ENCODE measurements around the gene PRR13.
"Not testable (repeated sequence)": the region's sequence is repeated elsewhere in the genome, so short reads cannot be mapped to it uniquely, and the experiment has no call there.

Gene PRR13

GRCh38 chr12:53435326-53435725 is 6.2 kb upstream of the PRR13 start:
- not testable (repeated sequence) for DNase-seq (ENCODE audit: low read depth in 2 of 2)

GRCh38 chr12:53439582-53439981 is 2.0 kb upstream of the PRR13 start:
- DNase-seq (ENCODE audit: low read depth in 2 of 2), result not testable (repeated sequence)

GRCh38 chr12:53443955-53444354 is 2.4 kb downstream of the PRR13 start:
- no peak for DNase-seq (ENCODE audit: low read depth in 2 of 2)

- DNase-seq (ENCODE audit: low read depth in 2 of 2), result not testable (repeated sequence)
Measured at GRCh38 chr12:53444593-53445325, 3.2 kb downstream of the PRR13 start.

- no peak for DNase-seq (ENCODE audit: low read depth in 2 of 2)
Measured at GRCh38 chr12:53450936-53451335, 9.4 kb downstream of the PRR13 start.

- peak; percentile 95 to 97 for DNase-seq (ENCODE audit: low read depth in 2 of 2)
Measured at GRCh38 chr12:53451661-53452158, 10.2 kb downstream of the PRR13 start, which contains the start of gene PCBP2. PCBP2 (plus strand) TSS chr12:53452102; CDS start chr12:53454801, 2,699 bp downstream.

GRCh38 chr12:53452159-53453077 is 10.9 kb downstream of the PRR13 start:
- peak; percentile 53 to 63 for DNase-seq (ENCODE audit: low read depth in 2 of 2)

DNA sequence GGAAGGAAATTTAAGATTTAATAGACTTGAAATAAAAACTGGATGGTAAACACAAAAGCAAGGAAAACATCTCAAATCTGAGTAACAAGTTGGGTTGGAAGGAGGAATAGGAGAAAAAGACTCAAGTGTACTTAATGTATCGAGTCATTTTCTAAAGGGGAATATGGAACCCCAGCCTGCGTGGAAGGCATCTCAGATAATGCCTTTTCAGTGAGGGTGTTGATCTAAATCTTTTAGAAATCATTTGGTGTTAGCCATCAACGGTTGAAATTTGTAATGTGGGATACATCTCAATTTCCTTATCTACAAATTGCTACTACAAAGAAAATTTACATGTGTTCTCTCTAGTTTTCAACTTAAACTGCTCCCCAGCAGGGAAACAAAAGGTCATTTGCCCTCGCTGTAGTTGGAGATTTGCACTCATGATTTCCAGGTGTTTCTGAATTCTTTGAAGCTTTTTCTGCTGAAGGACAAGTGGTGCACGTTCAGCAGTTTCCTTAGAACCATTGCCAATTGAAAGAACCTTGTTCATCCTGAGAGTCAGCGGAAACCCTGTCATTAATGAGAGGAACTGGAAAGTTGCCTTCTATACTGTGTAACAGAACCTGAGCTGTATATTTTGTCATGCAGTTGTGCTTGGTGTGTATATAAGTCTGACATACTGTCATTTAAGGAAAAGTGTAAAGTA is 12.6 kb downstream of the PRR13 start:
- no peak for DNase-seq (ENCODE audit: low read depth in 2 of 2)

DNA sequence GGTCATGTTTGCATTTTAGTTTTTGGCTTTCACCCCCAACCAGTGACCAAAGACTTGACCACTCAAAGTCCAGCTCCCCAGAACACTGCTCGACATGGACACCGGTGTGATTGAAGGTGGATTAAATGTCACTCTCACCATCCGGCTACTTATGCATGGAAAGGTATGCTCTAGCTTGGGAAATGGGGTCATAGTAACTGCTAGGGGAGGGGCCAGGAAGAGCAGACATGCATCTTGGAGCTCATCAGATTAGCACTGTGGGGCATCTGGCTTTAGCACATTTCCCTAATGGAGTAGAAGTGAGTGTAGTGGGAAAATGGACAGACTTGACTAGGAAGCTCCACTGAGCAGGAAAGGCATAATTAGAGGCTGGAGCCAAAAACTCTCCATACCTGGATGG is 13.2 kb downstream of the PRR13 start:
- DNase-seq (ENCODE audit: low read depth in 2 of 2), result no peak

- DNase-seq (ENCODE audit: low read depth in 2 of 2), result no peak
Measured at GRCh38 chr12:53456654-53457366, 15.3 kb downstream of the PRR13 start.

DNA sequence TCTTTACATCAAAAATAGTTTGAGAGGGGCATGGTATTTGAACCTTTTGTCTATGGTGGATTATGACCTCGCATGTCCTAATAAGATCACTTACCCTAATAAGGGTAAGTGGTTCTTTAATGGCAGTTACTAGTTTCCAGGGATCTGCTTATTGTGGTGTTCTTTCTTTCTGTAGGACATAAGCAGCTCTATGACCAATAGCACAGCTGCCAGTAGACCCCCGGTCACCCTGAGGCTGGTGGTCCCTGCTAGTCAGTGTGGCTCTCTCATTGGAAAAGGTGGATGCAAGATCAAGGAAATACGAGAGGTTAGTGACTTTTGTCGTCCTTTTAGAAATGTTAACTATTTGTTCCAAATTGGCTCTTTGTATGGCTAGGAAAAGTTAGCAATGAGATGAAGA is 17.6 kb downstream of the PRR13 start:
- no peak for DNase-seq (ENCODE audit: low read depth in 2 of 2)

DNA sequence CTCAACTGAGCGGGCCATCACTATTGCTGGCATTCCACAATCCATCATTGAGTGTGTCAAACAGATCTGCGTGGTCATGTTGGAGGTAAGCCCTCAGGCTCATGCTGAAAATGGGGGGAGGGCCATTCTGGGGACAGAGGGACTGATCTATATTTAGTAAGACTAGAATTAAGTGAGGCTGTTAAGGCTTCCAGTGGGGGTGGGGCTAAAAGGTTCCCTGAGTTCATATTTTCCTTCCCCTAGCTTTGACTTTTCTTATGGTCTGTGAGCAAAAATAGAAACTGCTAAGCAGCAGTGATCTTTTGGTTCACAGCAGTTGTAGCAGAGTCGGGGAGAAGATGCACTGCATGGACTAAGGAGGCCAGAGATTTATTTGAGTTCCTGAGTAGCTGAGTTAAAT is 19.5 kb downstream of the PRR13 start:
- no peak for DNase-seq (ENCODE audit: low read depth in 2 of 2)

- no peak for DNase-seq (ENCODE audit: low read depth in 2 of 2)
Measured at GRCh38 chr12:53461591-53461990, 20.1 kb downstream of the PRR13 start.

- no peak for DNase-seq (ENCODE audit: low read depth in 2 of 2)
Measured at GRCh38 chr12:53462935-53463334, 21.4 kb downstream of the PRR13 start.

- DNase-seq (ENCODE audit: low read depth in 2 of 2), result no peak
Measured at GRCh38 chr12:53463802-53464560, 22.4 kb downstream of the PRR13 start.

- DNase-seq (ENCODE audit: low read depth in 2 of 2), result no peak
Measured at GRCh38 chr12:53464685-53465418, 23.3 kb downstream of the PRR13 start.

- DNase-seq (ENCODE audit: low read depth in 2 of 2), result no peak
Measured at GRCh38 chr12:53465679-53466078, 24.1 kb downstream of the PRR13 start.

- DNase-seq (ENCODE audit: low read depth in 2 of 2), result no peak
Measured at GRCh38 chr12:53466640-53467039, 25.1 kb downstream of the PRR13 start.

GRCh38 chr12:53467082-53467481 is 25.5 kb downstream of the PRR13 start:
- DNase-seq (ENCODE audit: low read depth in 2 of 2), result no peak

DNA sequence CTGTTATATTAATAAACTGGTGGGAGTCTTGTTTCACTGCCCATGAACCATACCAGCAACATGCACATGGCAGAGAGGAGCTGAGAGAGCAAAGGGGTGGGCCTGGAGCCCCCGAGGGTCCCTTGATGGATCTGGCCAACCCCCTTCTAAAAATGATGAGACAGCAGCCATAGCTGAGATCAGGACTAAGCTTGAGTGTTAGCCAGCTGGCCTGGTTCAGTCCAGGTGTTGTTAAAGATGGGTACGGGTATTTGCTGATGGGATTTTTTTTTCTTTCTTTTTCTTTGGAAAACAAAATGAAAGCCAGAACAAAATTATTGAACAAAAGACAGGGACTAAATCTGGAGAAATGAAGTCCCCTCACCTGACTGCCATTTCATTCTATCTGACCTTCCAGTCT is 26.3 kb downstream of the PRR13 start:
- no peak for DNase-seq (ENCODE audit: low read depth in 2 of 2)
